Neural progenitor cell (in vitro differentiated cells): ENCODE results near the gene FOXC2.

Source experiments
- CTCF ChIP-seq: fragments of 200-600 bp; sonication (generic); IDR thresholded peaks from 2 replicates; pipeline ENCODE4 v1.5.1; 2017; ENCODE audit warnings: antibody characterized with exemption, mild to moderate bottlenecking
- EZH2 ChIP-seq: fragments of 200-600 bp; sonication (generic); IDR thresholded peaks from 2 replicates; pipeline ENCODE4 v1.6.1; 2017; ENCODE audit warnings: antibody characterized with exemption, mild to moderate bottlenecking, moderate library complexity

- no peak for TF ChIP-seq EZH2
- no peak for TF ChIP-seq CTCF
Observed at GRCh38 chr16:86598607-86599565, 32.3 kb downstream of the FOXC2 start.
